ENCODE measurements around the gene KLC1.
"Not testable (repeated sequence)": the region's sequence is repeated elsewhere in the genome, so short reads cannot be mapped to it uniquely, and the experiment has no call there.

The KLC1 gene

GRCh38 chr14:103663506-103663905 is 34.5 kb downstream of the KLC1 start:
- DNase-seq, result no peak

- no peak for DNase-seq
These were observed 38.7 kb downstream of the KLC1 start for GRCh38 chr14:103667671-103668070.

GRCh38 chr14:103668117-103668516 is 39.1 kb downstream of the KLC1 start:
- no peak for DNase-seq

- no peak for DNase-seq
These were observed 40.4 kb downstream of the KLC1 start for GRCh38 chr14:103669370-103669769.

GRCh38 chr14:103671911-103672310 is 42.9 kb downstream of the KLC1 start:
- no peak for DNase-seq

GRCh38 chr14:103675957-103676356 is 46.9 kb downstream of the KLC1 start:
- no peak for DNase-seq

GRCh38 chr14:103676881-103677675 is 48.1 kb downstream of the KLC1 start:
- DNase-seq, result no peak

GRCh38 chr14:103679351-103679750 is 50.3 kb downstream of the KLC1 start:
- DNase-seq, result peak; percentile 73

- no peak for DNase-seq
These were observed 51.6 kb downstream of the KLC1 start for GRCh38 chr14:103680491-103681231.

GRCh38 chr14:103683139-103683538 is 54.1 kb downstream of the KLC1 start:
- no peak for DNase-seq

GRCh38 chr14:103684471-103684870 is 55.5 kb downstream of the KLC1 start:
- DNase-seq, result no peak

GRCh38 chr14:103684871-103685270 is 55.9 kb downstream of the KLC1 start:
- DNase-seq, result no peak

- DNase-seq, result no peak
These were observed 56.5 kb downstream of the KLC1 start for GRCh38 chr14:103685276-103686211.

GRCh38 chr14:103686831-103687485 is 57.9 kb downstream of the KLC1 start:
- DNase-seq, result no peak

- no peak for DNase-seq
These were observed 58.7 kb downstream of the KLC1 start for GRCh38 chr14:103687712-103688111.

GRCh38 chr14:103688441-103688840 is 59.4 kb downstream of the KLC1 start:
- no peak for DNase-seq

GRCh38 chr14:103688906-103689902 is 60.2 kb downstream of the KLC1 start:
- DNase-seq, result no peak

- no peak for DNase-seq
These were observed 61.3 kb downstream of the KLC1 start for GRCh38 chr14:103690332-103690731.

- not testable (repeated sequence) for DNase-seq
These were observed 62.6 kb downstream of the KLC1 start for GRCh38 chr14:103691655-103692054.

- no peak for DNase-seq
These were observed 63.1 kb downstream of the KLC1 start for GRCh38 chr14:103692159-103692558.

- DNase-seq, result no peak
These were observed 63.9 kb downstream of the KLC1 start for GRCh38 chr14:103692871-103693270.
